ENCODE measurements around the gene SPATS2L. TPM values are rescaled to one million over a fixed set of nuclear protein-coding genes. Genes with fewer than 3 reads are reported as not detected.

SPATS2L gene
- total RNA-seq, 1 experiment from 2014 or later, result 275 TPM

DNA sequence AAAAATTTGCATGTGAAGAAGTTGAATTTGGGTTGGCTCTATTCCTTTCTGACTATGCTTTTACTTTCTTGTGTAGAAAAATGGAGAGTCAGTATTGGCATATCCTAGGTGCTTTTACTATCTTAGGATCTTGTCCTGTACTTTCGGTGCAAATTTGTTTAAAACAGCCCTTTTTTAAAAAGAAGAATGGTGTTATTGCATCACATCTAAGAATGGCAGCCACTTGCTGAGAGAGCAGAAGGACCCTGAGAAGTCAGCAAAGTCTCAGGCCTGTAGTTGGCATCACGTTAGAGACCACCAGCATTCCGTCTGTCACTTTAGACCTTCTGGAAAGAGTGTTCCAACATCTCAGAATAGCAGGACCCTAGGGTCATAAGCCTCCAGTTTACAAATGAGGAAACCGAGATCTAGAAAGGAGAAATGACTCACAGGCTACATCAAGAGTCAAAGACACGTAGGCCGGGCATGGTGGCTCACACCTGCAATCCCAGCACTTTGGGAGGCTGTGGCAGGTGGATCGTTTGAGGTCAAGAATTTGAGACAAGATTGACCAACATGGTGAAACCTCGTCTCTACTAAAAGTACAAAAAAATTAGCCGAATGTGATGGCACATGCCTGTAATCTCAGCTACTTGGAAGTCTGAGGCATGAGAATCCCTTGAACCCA, 42.5 kb downstream of the SPATS2L start:
- no peak for DNase-seq (ENCODE audit: low read depth)

DNA sequence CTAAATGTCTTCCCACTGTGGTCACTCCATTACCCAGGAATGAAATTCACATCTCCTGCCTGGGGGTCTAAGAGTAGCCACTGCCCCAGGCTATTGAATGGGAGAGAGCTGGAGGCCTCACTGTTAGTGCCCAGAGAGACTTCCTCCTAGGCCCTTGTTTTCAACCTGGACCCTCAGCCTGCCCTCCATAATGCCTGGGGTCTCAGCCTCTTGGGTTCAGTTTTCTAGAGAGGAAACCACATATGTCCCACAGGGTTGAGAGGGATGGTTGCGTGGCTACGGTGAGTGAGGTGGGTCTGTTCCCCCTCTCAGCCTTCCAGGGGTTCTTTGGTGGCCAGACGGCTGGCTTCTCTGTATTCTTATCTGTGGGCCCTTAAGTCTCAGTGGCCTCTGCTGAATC, 43.4 kb downstream of the SPATS2L start:
- no peak for DNase-seq (ENCODE audit: low read depth)

DNA sequence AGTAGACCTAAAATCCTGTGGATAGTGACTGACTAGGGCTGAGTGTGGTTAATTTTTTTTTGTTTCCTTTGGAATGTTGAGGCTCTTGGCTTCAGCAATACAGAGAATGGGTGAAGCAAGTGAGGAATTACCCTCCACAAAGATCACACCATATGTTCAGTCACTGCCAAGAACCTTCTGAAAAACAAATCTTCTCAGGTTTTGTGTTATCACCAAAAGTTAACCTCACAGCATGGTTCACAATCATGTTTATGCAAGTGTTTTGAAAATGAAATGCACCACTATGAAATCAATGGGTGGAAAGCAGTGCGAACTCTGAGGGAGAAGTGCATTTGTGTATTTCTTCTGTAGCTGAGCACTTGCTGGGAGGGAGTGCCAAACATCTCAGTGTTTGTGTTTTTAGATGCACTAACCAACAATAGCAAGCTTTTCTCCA, 44.4 kb downstream of the SPATS2L start:
- no peak for DNase-seq (ENCODE audit: low read depth)

DNA sequence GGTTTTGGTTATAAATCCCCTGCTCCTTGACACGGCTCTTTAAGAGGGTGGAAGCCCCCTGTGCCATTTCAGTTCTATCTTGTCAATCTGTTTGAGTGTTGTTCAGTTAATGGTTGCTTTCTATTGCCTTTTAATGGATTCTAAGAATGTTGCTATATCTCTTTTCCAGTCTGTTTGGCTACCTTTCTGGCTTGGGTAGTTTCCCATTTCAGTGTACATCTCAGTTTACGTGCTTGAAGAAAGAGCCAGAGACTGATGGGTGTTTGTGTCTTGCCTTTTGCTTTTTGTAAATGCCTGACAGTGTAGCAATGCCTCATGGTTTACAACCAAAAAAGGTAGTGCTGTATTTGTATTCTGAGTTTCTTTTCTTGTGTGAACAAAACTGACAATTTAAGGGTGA, 45.3 kb downstream of the SPATS2L start:
- DNase-seq (ENCODE audit: low read depth), result no peak

DNA sequence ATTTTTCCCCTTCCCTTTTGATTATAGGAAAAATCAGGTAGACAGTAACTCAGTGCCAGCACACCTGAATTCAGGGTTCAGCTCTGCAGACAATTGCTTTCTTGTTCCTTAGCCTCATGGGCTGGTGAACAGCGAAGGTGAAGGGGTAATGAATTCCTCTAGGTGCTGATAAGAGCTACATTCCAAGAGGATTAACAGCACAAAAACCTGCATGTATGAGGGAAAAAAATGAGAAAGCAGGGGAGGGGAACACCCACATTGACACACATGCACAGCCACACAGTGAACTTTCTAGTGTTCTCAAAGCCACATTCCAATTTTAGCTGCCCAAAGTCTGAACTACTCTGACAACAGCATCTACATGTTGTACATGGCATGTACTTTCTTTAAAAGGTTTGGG, 46.1 kb downstream of the SPATS2L start:
- DNase-seq (ENCODE audit: low read depth), result no peak

DNA sequence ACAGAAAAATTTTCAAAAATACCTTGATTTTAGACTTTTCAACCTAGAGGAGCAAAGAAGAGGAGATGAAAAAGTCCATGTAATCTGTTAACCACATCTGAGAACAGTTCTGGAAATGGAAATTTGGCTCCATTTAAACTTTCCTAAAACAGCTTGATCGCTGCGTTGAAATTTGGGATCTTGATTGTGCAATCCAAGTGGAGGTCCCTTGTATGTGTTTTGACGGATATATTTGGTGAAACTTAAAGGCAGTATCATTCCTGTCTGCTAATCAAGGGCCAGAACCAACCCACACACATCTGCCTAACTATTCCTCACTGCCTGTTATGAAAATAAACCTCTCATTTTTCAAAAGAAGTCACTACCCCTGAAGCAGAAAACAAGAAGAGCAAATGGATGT, 46.6 kb downstream of the SPATS2L start:
- no peak for DNase-seq (ENCODE audit: low read depth)

DNA sequence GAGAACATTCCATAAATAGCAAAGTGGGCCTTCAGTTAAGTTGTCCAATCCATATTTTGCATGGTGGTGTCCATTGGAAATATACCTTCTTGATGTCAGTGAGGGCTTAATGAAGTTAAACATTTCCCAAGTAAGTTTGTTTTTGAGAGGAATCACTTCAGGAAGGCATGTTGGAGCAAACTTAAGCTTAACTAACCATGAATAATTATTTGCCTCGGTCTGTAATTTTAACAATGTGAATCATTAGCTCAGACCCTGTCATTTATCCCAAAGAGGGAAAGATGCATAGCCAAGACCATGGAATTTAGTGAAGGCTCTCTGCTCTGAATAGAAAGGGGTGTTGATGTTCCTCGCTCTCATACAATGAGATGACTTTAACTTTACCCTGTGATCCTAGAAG, 47.4 kb downstream of the SPATS2L start:
- DNase-seq (ENCODE audit: low read depth), result no peak

DNA sequence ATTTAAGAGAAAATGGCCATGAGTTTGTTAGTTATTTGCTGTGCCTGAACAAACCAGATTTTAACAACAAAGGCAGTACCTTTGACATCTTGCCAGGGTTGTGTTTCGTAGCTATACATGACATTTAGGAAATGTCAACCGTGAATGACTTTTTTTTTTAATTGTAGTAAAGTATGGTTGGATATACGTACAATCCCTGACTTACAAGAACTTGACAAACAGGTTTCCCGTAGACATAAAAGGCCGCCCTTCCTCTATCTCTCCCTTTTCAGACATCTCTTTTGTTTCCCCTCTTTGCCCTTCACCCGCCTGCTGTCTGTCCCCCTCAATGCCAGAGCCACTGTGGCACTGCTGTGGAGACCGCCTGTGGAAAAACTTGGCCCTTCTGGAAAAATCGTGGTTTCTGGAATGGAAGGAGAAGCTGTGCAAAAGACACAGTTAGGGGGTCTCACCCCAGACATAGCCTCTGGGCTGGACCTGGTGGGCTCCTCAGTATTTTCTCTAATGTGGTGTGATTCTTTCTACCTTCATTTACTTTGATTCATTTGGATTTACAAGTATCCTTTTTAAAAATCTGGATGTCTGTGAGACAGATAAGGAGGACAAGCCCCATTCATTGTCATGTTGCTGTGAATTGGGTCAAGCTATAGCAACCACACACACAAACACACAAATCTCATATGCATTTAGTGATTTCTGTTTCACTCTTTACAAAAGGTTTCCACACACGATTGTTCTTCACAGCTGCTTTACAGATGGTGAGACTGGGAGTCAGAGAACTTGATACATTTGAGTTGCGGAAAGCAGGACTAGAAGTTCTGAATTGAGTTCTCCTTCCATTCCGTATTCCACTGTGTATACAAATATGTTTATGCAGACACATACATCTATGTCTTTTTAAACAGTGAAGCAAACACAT, 48.6 kb downstream of the SPATS2L start:
- DNase-seq (ENCODE audit: low read depth), result no peak

DNA sequence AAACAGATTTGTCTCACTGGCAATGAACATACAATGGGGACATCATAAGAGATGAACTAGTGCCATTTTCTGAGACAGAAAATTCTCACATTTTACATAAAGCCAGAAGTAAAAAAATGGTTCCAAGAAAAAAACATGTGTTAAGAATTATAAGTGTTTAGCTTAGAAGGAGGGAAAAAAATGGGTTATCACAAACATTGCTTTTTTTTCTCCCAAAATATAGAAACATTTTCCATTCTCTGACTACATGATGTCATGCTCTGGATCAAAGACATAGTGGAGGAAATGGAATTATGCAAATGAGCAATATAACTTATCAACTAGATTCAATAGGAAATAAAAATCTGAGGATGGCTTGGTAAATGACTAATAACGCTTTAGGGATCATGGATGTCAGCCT, 49.8 kb downstream of the SPATS2L start:
- no peak for DNase-seq (ENCODE audit: low read depth)

DNA sequence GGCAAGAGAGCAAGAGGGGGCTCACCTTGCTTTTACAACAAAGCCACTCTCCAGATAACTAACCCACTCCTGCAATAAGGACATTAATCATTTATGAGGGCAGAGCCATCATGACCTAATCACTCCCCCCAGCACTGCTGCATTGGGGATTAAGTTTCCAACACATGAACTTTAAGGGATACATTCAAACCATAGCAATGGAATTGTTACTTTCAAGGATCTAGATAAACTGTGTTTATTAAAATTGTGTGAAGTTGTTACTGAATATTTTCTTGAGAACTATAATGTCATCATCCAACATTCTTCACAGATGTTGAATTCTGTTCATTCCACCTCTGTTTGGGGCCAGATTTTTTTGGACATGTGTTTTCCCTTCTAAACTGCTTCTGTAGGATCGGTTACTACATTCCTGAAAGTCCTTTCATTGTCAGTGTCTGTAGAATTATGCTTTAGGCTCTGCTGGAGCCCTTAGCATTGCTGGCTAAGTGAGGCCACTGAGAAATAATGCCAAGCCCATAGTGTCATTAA, 50.4 kb downstream of the SPATS2L start:
- peak; percentile 44 for DNase-seq (ENCODE audit: low read depth)

DNA sequence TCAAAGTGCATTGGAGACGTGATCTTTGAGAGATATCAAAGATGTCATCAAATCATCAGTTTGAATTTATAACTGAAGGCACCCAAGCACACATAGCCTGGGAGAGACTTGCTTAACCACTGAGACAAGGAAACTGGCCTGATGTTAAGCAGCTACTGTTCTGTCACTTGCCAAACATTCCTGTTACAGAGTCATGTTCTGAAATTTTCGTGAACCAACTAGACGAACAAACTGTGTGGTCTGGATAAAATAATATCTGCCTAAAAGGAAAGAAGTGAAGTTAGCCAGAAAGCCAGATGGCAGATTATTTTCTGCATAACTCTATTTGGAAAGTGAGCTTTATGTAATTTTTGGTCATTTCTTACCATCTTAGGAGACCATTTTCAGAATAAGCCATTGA, 51.4 kb downstream of the SPATS2L start:
- DNase-seq (ENCODE audit: low read depth), result no peak

DNA sequence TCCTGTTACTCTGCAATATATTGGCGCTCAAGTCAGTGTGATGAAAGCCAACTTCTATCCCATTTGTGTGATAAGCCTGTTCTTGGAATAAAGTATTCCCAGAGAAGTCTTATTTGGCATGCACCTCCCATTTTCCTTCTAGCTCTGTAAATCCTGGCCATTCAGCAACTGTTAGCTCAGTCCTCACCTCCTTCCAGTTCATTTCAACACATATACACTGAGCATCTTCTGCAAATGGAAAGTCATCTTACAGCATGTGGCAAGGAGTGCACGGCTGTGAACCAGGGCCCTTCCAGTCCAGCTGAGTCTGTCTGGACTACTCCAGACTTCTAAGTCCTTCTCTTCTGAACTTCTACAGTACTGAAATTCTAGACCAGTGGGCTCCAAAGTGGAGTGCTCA, 53.1 kb downstream of the SPATS2L start:
- DNase-seq (ENCODE audit: low read depth), result no peak

DNA sequence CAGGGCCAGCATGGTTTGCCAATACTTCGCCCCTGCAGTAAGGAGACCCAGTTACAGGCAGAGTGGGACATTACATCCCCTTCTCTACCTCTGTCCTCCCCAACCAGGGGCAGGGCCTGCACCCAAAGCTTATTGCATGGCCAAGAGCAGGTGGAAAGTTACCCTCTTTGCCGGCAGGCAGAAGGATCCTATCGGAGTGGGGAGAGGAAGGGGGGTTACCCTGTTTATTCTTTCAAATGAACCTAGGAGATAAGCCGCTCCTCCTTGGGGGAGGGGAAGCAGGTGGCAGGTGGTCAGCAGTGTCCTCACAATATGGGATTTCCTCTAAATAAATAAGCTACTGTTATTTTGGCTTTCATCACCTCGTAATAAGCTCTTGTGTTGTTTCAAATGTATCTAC, 53.9 kb downstream of the SPATS2L start:
- no peak for DNase-seq (ENCODE audit: low read depth)

DNA sequence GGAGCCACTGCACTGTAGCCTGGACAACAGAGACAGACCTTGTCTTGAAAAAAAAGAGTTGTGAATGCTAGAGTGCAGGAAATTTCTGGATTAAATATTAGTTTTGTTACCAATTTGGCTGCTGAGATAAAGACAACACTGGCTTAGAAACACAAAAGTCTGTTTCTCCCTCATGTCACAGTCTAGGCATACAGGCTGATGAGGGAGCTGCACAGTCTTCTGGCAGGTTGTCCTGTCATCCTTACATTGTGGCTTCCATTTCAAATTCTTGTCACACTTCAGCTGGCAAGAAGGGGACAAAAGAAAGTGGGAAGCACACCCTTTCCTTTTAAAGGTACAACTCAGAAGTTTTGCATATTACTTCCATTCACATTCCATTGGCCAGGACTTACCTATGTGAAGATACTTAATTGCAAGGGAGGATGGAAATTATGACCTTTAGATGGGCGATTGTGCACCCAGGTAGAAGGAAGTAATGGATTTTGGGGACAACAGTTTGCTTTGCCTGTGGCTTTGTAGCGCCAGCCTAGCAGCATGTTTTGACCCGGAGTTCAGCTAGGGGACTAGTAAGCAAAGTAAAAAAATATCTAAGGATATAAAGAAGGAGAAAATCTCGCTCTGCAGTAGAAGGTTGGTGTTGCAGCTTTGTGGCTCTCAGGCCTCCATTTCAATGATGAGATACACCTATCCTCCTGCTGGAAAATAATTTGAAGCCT, 55.9 kb downstream of the SPATS2L start:
- DNase-seq (ENCODE audit: low read depth), result no peak

DNA sequence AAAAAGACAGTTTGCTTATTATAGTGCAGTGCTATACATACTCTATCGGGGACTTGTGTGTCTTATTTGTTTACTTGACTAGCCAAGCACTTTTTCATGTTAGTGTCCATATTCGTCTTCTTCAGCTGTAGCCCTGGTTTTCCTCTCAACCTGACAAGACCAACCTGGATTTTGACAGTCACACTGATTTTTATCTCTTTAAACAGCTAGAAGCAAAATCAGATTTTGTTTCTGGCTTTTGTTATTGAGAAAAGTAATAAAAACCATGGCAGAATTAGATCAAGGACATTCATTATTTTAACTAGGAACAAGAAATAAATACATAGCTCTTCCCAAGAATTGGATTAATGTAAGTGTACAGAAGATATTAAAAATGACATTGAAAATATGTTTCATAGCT, 56.8 kb downstream of the SPATS2L start:
- no peak for DNase-seq (ENCODE audit: low read depth)

DNA sequence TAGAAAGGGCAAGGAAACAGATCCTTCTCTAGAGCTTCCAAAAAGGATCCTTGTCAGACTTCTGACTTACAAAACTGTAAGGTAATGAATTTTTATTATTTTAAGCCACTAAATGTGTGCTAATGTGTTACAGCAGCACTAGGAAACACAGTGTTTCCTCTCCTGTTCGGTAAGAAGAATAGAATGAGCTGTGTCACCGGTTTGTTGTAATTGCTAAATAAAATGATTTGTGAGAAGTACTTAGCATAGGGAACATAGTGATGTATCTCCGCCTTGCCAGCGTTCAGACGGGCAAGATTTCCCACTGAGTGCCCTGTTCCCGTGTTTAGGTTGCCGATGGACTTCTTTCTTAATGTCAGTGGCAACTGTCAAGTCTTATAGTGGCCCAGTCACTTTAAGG, 57.6 kb downstream of the SPATS2L start:
- no peak for DNase-seq (ENCODE audit: low read depth)

DNA sequence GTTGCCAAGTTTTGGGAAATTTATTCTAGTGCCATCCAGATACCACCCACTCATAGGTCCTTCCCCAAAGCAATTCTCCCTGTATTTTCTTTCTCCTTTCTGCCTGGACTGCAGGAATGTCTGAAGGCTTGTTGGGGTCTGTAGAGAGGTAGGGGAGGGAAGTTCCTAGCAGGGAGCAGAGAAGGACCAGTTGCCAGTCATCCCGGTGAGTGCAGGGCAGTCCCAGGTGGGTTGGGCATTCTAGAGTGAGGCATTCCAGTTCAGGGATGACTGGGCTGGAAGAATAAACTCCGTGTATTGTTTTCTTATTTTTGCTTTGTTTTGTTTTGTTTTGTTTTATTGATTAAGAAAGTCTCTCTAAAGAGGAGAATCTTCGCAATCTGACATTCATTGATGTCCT, 58.1 kb downstream of the SPATS2L start:
- no peak for DNase-seq (ENCODE audit: low read depth)

DNA sequence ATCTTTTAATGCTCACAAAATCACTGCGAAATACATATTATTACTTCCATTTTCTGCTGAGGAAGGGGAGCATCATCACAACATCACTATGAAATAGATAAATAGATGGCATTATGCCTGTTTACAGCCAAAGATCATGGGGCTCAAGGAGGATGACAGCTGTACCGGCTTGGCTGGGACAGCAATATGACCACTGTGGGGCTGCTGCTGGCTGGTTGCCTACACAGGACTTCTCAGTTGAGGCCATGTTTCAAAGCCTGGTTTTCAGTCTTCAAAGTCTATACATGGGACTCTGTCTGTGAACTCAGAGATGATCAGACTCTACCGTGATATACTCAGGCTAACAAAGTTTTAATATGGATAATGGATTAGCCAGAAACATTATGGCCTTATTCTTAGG, 58.7 kb downstream of the SPATS2L start:
- peak; percentile 42 for DNase-seq (ENCODE audit: low read depth)

DNA sequence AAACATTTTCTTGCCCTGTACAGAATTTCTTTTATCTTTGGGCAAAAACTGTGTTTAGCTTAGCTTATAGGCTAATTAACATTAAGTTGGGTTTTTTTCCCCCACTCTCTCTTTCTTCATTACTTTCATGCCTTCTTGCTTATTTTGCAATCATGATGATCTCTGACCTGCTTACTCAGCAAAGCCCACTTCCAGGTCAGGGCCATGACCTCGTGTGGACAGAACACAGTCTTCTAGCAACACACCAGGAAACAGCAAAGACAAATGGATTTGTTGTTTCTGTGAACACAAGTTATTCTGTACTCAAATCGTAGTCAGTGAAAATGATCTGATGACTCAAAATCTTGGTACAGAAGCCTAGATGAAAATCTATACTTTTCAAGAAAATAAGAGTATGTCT, 60.7 kb downstream of the SPATS2L start:
- DNase-seq (ENCODE audit: low read depth), result peak; percentile 87

DNA sequence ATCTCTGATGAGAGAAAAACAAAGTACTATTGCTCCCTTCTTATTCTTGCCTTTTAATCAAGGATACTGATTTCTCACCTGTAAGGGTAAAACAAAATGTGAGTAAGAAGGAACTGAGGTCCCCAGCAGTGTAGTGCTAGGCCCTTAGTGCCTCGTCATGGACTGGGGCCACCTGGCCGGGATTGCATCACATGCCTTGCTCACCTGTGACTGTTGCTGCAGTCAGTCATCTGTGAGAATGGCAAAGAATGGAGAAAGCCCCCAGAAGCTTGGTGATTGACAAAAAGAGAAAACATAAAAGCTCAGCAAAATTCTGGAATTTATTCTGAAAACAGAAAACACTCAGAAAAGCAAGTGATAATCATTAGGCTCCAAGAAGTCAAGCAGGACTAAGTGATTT, 63.4 kb downstream of the SPATS2L start:
- no peak for DNase-seq (ENCODE audit: low read depth)

DNA sequence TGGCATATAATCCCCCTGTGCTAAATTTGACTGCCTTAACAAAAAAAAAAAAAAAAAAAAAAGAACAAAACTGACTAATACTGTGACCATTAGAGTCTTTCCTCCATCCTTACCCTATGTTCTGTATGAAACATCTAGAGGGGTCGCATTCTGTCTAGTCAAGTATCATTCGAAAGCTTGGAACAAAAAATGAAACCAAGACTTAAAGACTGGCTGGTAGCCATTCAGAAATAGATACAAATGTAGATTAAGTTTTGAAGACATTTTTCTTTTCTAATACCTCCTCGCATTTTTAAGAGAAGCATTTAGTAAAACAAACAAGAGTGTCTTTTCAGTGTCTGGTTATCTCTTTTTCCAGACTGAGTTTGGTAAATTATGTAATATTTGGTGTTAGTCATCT, 66.7 kb downstream of the SPATS2L start:
- no peak for DNase-seq (ENCODE audit: low read depth)

DNA sequence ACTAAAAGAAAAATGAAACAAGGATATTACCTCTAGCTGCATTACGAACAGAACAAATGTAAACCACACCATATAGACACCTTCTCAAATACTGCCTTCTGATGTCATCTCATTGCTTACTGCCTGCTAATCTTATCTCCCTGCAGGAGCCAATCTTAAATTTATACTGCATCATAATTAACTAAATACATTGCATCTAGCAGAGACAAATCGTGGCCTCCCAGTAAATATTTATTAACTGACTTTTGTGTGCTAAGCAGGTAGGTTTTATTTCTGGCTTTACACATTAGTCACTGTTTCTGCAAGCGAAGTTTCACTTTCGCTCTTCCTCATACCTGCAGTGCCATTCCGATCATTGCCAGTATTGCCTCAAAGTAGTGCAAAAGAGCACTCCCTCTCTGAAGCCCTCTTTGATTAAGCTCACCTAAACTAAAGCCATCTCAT, 67.5 kb downstream of the SPATS2L start:
- DNase-seq (ENCODE audit: low read depth), result no peak

All from LHCN-M2 (cell line).